B cell (primary cell): ENCODE results near the gene TMEM79. TPM values are rescaled to one million over a fixed set of nuclear protein-coding genes. Genes with fewer than 3 reads are reported as not detected.

ENCODE experiments used
- ATAC-seq: fragments of 200-7000 bp; cut with Tn5 transposase; one replicate; pipeline ENCODE4 v1.10.0; 2021; ENCODE audit warnings: low read depth, mild to moderate bottlenecking, moderate number of reproducible peaks, moderate library complexity
- CTCF ChIA-PET: fragments of 350-600 bp; sonication (Branson Sonifier 250); formaldehyde crosslinking; loops from one replicate; lab custom pipeline; 2021; ENCODE audit warnings: antibody characterized with exemption, inconsistent platforms; lab: Charles Lee
- POLR2A ChIA-PET: fragments of 350-600 bp; sonication (Branson Sonifier 250); formaldehyde crosslinking; loops from one replicate; lab custom pipeline; 2021; ENCODE audit warnings: antibody characterized with exemption; lab: Charles Lee
- DNase-seq: peaks from one replicate; pipeline ENCODE4 v3.0.0; 2013
- H2AFZ ChIP-seq: 2 replicates; pipeline ENCODE4 v1.6.1; 2012; ENCODE audit warnings: mild to moderate bottlenecking, low read depth, low read length; ENCODE audit not compliant: insufficient read depth, poor library complexity, severe bottlenecking
- H3K27ac ChIP-seq, 2 donors: 1 replicate in 1 of 2; 2 replicates in 1 of 2; pipeline ENCODE4 v1.5.1; 2012 to 2013; ENCODE audit warnings: low read length in 2 of 2, mild to moderate bottlenecking in 2 of 2, moderate library complexity in 1 of 2
- H3K27me3 ChIP-seq, 4 experiments: fragments of 200-600 bp in 1 of 4; sonication (generic) in 1 of 4; replicated peaks in 1 of 4; 1 replicate in 2 of 4; 2 replicates in 2 of 4; pipeline versions ENCODE4 v1.6.1 to v1.7.0; 2013 to 2016; ENCODE audit warnings: low read length in 3 of 4, mild to moderate bottlenecking in 2 of 4, mixed read lengths in 1 of 4, moderate library complexity in 1 of 4; ENCODE audit not compliant: insufficient read depth in 4 of 4, control insufficient read depth in 3 of 4; ENCODE audit errors: control extremely low read depth in 1 of 4
- H3K36me3 ChIP-seq, 2 experiments: replicated peaks in 1 of 2; 1 replicate in 1 of 2; 2 replicates in 1 of 2; pipeline versions ENCODE4 v1.6.1 to v1.7.1; 2013; ENCODE audit warnings: low read length in 1 of 2; ENCODE audit not compliant: insufficient read depth in 2 of 2, control insufficient read depth in 1 of 2; ENCODE audit errors: control extremely low read depth in 1 of 2, extremely low read depth in 1 of 2
- H3K4me1 ChIP-seq, 2 donors: fragments of 200-600 bp in 1 of 2; sonication (generic) in 1 of 2; 1 replicate in 1 of 2; 2 replicates in 1 of 2; pipeline versions ENCODE4 v1.5.1 to v1.6.1; 2013 to 2017; ENCODE audit warnings: low read length in 2 of 2; ENCODE audit not compliant: control insufficient read depth in 2 of 2, insufficient read depth in 2 of 2
- H3K4me2 ChIP-seq: replicated peaks from 2 replicates; pipeline ENCODE3; 2012; ENCODE audit warnings: mild to moderate bottlenecking, low read depth, low read length; ENCODE audit not compliant: poor library complexity, severe bottlenecking
- H3K4me3 ChIP-seq, 5 experiments: fragments of 200-600 bp in 1 of 5; sonication (generic) in 1 of 5; 1 replicate in 3 of 5; 2 replicates in 2 of 5; pipeline versions ENCODE4 v1.5.1 to v1.7.0; 2011 to 2016; ENCODE audit warnings: low read length in 4 of 5, mild to moderate bottlenecking in 4 of 5, low read depth in 2 of 5, control low read depth in 1 of 5, moderate library complexity in 1 of 5; ENCODE audit not compliant: insufficient read depth in 1 of 5; ENCODE audit errors: control extremely low read depth in 1 of 5, extremely low read depth in 1 of 5
- H3K79me2 ChIP-seq: fragments of 200-600 bp; sonication (generic); one replicate; pipeline ENCODE4 v1.6.0; 2016; ENCODE audit warnings: low read length; ENCODE audit not compliant: control insufficient read depth, insufficient read depth
- H3K9ac ChIP-seq: fragments of 200-600 bp; sonication (generic); 2 replicates; pipeline ENCODE4 v1.6.1; 2017; ENCODE audit warnings: mild to moderate bottlenecking, low read length, moderate library complexity
- H3K9me3 ChIP-seq, 3 donors: one replicate each; pipeline versions ENCODE4 v1.6.1 to v1.7.1; 2013; ENCODE audit warnings: low read length in 2 of 3; ENCODE audit not compliant: control insufficient read depth in 2 of 3, insufficient read depth in 1 of 3; ENCODE audit errors: control extremely low read depth in 1 of 3
- H4K20me1 ChIP-seq: 2 replicates; pipeline ENCODE4 v1.6.0; 2012; ENCODE audit warnings: mild to moderate bottlenecking, low read length; ENCODE audit not compliant: insufficient read depth, control insufficient read depth, poor library complexity, severe bottlenecking
- H3K27ac Mint-ChIP-seq: one replicate; pipeline ENCODE4 v1.8.0; 2021; ENCODE audit warnings: mixed read lengths
- H3K27me3 Mint-ChIP-seq: one replicate; pipeline ENCODE4 v1.8.0; 2021; ENCODE audit warnings: mixed read lengths
- H3K4me1 Mint-ChIP-seq: one replicate; pipeline ENCODE4 v1.8.0; 2021; ENCODE audit warnings: mixed read lengths
- H3K4me3 Mint-ChIP-seq: one replicate; pipeline ENCODE4 v1.8.0; 2021; ENCODE audit warnings: mixed read lengths
- H3K9me3 Mint-ChIP-seq: one replicate; pipeline ENCODE4 v1.8.0; 2022; ENCODE audit warnings: mixed read lengths; ENCODE audit not compliant: insufficient read depth
- CTCF ChIP-seq: fragments of 200-600 bp; IDR thresholded peaks from one replicate; pipeline ENCODE4 v1.8.0; 2022; ENCODE audit warnings: antibody characterized with exemption, mild to moderate bottlenecking
- EZH2 ChIP-seq: IDR thresholded peaks from 2 replicates; pipeline ENCODE4 v1.6.1; 2012; ENCODE audit warnings: borderline replicate concordance, low read depth, mild to moderate bottlenecking, moderate library complexity, low read length; ENCODE audit not compliant: insufficient read depth, poor library complexity, severe bottlenecking
- WGBS: methylation state at CpG from one replicate; pipeline ENCODE4 v1.1.5; 2013; ENCODE audit warnings: missing lambda C conversion rate; ENCODE audit not compliant: insufficient coverage; 5-methylcytosine and 5-hydroxymethylcytosine counted together
- intact Hi-C: fragments of 100-400 bp; cut with micrococcal nuclease; formaldehyde crosslinking; loops from one replicate; pipeline ENCODE4 v1.10.0; 2022
- polyA plus RNA-seq: library from polyadenylated mRNA; depleted of rRNA; stranded (reverse); fragments of >200 nt; gene quantifications from 2 replicates; pipeline ENCODE4 v1.2.3, GENCODE V29; 2012
- total RNA-seq, 2 donors: library from RNA; stranded (reverse); fragments of 120-200 nt in 1 of 2; gene quantifications; 1 replicate in 1 of 2; 2 replicates in 1 of 2; pipeline versions ENCODE4 v1.2.3 to v1.2.4, GENCODE V29; 2013 to 2022

The TMEM79 gene
- total and polyA plus RNA-seq, 2 donors (not counting 1 experiment from before 2014, with no cell fraction given) = 11.5 to 19.1 TPM

GRCh38 chr1:156284757-156285156, 632 bp downstream of the TMEM79 start:
- Histone ChIP-seq H3K79me2 (peaks cover 47% of the 10 kb centered on the region), H3K27ac (no peak overlapping the region), H3K4me3 (no peak overlapping the region), H2AFZ (no peak overlapping the region), H3K4me1 (peaks cover 20 to 28% of the 10 kb centered on the region in 2 donors), H4K20me1 (peaks cover 17% of the 10 kb centered on the region), H3K9me3 (no peaks in the 10 kb centered on the region), H3K27me3 (no peaks in the 10 kb centered on the region), H3K4me2 (no peak overlapping the region), H3K9ac (no peak overlapping the region), H3K36me3 (peaks cover 0 to 8% of the 10 kb centered on the region in 2 experiments)
- no peak for ATAC-seq
- no peak overlapping the region for H3K4me3 Mint-ChIP-seq
- no peak for TF ChIP-seq CTCF
- TF ChIP-seq EZH2 = no peak
- intact Hi-C loops = loop anchor here (5.0 kb wide), 1 partner anchor 1957 kb away; the partner anchor contains the start of gene ATP8B2
- no peaks in the 10 kb centered on the region for H3K27me3 Mint-ChIP-seq
- CTCF ChIA-PET = no interaction called here
- POLR2A ChIA-PET = no interaction called here
- no peaks in the 10 kb centered on the region for H3K9me3 Mint-ChIP-seq
- H3K4me1 Mint-ChIP-seq = peaks cover 39% of the 10 kb centered on the region
- no peak for DNase-seq
- 100% methylated on average over 3 of the region's 4 CpGs for WGBS
- H3K27ac Mint-ChIP-seq = no peak overlapping the region

GRCh38 chr1:156285437-156285836, 1.3 kb downstream of the TMEM79 start:
- Mint-ChIP-seq H3K4me3 (no peak overlapping the region), H3K27ac (no peak overlapping the region), H3K27me3 (no peaks in the 10 kb centered on the region), H3K9me3 (no peaks in the 10 kb centered on the region), H3K4me1 (peaks cover 34% of the 10 kb centered on the region)
- TF ChIP-seq CTCF (no peak), EZH2 (no peak)
- Histone ChIP-seq H3K79me2 (peaks cover 40% of the 10 kb centered on the region), H3K27ac (no peak overlapping the region), H3K27me3 (no peaks in the 10 kb centered on the region), H3K4me1 (peaks cover 20 to 28% of the 10 kb centered on the region in 2 donors), H2AFZ (no peak overlapping the region), H3K9me3 (no peaks in the 10 kb centered on the region), H3K4me3 (no peak overlapping the region), H3K9ac (no peak overlapping the region), H4K20me1 (peaks cover 10% of the 10 kb centered on the region), H3K4me2 (no peak overlapping the region), H3K36me3 (peaks cover 0 to 10% of the 10 kb centered on the region in 2 experiments)
- CTCF ChIA-PET = no interaction called here
- DNase-seq = no peak
- ATAC-seq = no peak
- POLR2A ChIA-PET = interaction anchor here (0.5 kb wide), 1 partner anchor 1005 kb away, joined by 5 read pairs; no protein-coding TSS in a partner anchor
- WGBS = over 99% methylated on average over 13 of the region's 21 CpGs
- intact Hi-C loops = no loop called here
